ENCODE results near the gene MID1.

Gene MID1

DNA sequence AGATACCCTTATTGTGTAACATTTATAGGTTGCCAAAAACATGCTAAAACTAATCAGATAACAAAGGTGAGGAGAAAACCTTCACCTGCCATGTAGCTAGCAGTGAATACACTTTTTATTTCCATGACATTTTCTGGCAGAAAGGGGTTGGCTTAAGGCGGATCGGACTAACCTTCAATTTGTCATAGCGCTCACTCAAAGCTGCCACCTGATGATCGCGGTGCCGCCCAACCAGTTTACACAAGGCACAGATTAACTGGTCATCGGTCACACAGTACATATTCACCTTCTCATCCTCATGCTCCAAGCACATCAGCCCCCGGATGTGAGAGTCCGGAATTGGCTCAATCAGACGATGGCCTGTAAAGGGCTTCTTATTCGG is 53.7 kb downstream of the MID1 start (continued):
- TF ChIP-seq ZNF660 (tag by site-specific recombination; IDR thresholded peaks at IDR 0.05) (no peak), ZNF37A (tag by site-specific recombination; IDR thresholded peaks at IDR 0.05) (no peak), ZNF23 (tag by site-specific recombination; IDR thresholded peaks at IDR 0.05; ENCODE audit: borderline replicate concordance) (no peak), SP7 (tag by site-specific recombination; IDR thresholded peaks at IDR 0.05) (no peak)

DNA sequence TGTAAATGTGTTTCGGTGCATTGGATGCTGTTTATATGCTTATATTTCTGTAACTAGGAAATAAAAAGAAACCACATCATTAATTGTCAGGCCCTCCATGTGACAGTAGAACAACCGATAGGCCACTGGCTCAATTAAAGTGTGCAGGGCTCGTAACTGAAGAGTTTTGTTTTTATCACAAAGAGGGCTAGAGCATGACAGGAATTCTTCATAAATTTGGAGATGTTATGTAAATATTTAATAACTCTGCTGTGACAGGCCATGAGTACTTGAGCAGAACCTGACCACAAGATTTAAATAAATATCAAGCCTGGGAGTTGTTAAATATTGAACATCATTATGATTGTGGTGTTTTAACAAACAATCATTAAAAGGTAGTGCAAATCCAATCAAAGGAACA is 55.9 kb downstream of the MID1 start:
- no peak overlapping the region for H3K27ac ChIP-seq (ENCODE audit: extremely low read depth, low read depth, low read length)
- no peaks in the 10 kb centered on the region for H3K4me1 ChIP-seq (ENCODE audit: control insufficient read depth, insufficient read depth, low read length)
- TF ChIP-seq ZNF530 (tag by site-specific recombination; IDR thresholded peaks at IDR 0.05; ENCODE audit: low read depth) (no peak), ZNF302 (tag by site-specific recombination; IDR thresholded peaks at IDR 0.05; ENCODE audit: low read depth) (no peak), SCRT2 (tag by site-specific recombination; IDR thresholded peaks at IDR 0.05) (no peak), ZBTB17 (tag by site-specific recombination; IDR thresholded peaks at IDR 0.05) (no peak), ZNF626 (tag by site-specific recombination; IDR thresholded peaks at IDR 0.05) (no peak), ZNF23 (tag by site-specific recombination; IDR thresholded peaks at IDR 0.05; ENCODE audit: borderline replicate concordance) (no peak), ZNF239 (tag by site-specific recombination; IDR thresholded peaks at IDR 0.05) (no peak), ZNF214 (tag by site-specific recombination; IDR thresholded peaks at IDR 0.05; ENCODE audit: borderline replicate concordance) (no peak), ZFP3 (tag by site-specific recombination; IDR thresholded peaks at IDR 0.05; ENCODE audit: low read depth) (no peak), ZIC2 (tag by site-specific recombination; IDR thresholded peaks at IDR 0.05) (no peak), ZNF157 (tag by site-specific recombination; IDR thresholded peaks at IDR 0.05) (no peak), ZFP41 (tag by site-specific recombination; IDR thresholded peaks at IDR 0.05; ENCODE audit: borderline replicate concordance) (no peak), ZNF596 (tag by site-specific recombination; IDR thresholded peaks at IDR 0.05) (no peak)
- TF ChIP-seq, protein P1, sequence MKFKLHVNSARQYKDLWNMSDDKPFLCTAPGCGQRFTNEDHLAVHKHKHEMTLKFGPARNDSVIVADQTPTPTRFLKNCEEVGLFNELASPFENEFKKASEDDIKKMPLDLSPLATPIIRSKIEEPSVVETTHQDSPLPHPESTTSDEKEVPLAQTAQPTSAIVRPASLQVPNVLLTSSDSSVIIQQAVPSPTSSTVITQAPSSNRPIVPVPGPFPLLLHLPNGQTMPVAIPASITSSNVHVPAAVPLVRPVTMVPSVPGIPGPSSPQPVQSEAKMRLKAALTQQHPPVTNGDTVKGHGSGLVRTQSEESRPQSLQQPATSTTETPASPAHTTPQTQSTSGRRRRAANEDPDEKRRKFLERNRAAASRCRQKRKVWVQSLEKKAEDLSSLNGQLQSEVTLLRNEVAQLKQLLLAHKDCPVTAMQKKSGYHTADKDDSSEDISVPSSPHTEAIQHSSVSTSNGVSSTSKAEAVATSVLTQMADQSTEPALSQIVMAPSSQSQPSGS (tag by site-specific recombination; IDR thresholded peaks at IDR 0.05; ENCODE audit: low read depth): no peak
- TF ChIP-seq, protein P2, sequence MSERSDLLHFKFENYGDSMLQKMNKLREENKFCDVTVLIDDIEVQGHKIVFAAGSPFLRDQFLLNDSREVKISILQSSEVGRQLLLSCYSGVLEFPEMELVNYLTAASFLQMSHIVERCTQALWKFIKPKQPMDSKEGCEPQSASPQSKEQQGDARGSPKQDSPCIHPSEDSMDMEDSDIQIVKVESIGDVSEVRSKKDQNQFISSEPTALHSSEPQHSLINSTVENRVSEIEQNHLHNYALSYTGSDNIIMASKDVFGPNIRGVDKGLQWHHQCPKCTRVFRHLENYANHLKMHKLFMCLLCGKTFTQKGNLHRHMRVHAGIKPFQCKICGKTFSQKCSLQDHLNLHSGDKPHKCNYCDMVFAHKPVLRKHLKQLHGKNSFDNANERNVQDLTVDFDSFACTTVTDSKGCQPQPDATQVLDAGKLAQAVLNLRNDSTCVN (tag by site-specific recombination; optimal IDR thresholded peaks at IDR 0.05): no peak
- CTCF ChIA-PET: no interaction called here
- H3K36me3 ChIP-seq (ENCODE audit: control insufficient read depth in 2 of 2, insufficient read depth in 1 of 2, low read length in 2 of 2): peaks cover 0 to 47% of the 10 kb centered on the region in 2 experiments; a peak in 2 of 3 replicates
- H3K9me3 ChIP-seq (ENCODE audit: control insufficient read depth, insufficient read depth, low read depth, low read length): no peaks in the 10 kb centered on the region
- POLR2A ChIA-PET: no interaction called here
- H3K4me3 ChIP-seq (ENCODE audit: low read depth, low read length): no peak overlapping the region

DNA sequence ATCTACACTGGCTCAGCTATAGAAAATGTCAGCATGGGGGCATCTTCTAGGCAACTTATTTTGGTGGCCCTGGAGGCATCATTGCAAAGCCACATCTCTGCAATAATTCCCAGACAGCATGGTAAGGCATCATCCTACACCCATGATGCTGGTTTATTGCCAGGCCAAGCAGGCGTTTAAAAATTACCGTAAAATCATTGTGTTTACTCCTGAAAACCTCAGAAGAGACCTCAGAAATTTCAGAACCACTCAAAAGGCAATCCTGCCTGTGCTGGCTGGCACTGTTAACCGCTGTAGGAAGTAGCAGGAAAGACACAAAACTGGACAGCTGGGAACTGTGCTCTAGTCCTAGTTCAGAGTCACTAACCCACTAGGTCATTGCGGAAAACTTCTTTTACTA is 63.2 kb downstream of the MID1 start:
- Histone ChIP-seq H3K27ac (ENCODE audit: extremely low read depth, low read depth, low read length) (no peak overlapping the region), H3K4me3 (ENCODE audit: low read depth, low read length) (no peak overlapping the region), H3K4me1 (ENCODE audit: control insufficient read depth, insufficient read depth, low read length) (no peaks in the 10 kb centered on the region), H3K9me3 (ENCODE audit: control insufficient read depth, insufficient read depth, low read depth, low read length) (no peaks in the 10 kb centered on the region), H3K36me3 (ENCODE audit: control insufficient read depth in 2 of 2, insufficient read depth in 1 of 2, low read length in 2 of 2) (peaks cover 0 to 19% of the 10 kb centered on the region in 2 experiments; a peak in 1 of 3 replicates)
- CTCF ChIA-PET: no interaction called here
- POLR2A ChIA-PET: no interaction called here
- TF ChIP-seq BCL11A (tag by site-specific recombination; IDR thresholded peaks at IDR 0.05; ENCODE audit: low read depth) (no peak), ZNF843 (tag by site-specific recombination; IDR thresholded peaks at IDR 0.05) (no peak), ZNF114 (tag by site-specific recombination; IDR thresholded peaks at IDR 0.05) (no peak), ZNF561 (tag by site-specific recombination; IDR thresholded peaks at IDR 0.05; ENCODE audit: borderline replicate concordance) (no peak)
- TF ChIP-seq, protein P3, sequence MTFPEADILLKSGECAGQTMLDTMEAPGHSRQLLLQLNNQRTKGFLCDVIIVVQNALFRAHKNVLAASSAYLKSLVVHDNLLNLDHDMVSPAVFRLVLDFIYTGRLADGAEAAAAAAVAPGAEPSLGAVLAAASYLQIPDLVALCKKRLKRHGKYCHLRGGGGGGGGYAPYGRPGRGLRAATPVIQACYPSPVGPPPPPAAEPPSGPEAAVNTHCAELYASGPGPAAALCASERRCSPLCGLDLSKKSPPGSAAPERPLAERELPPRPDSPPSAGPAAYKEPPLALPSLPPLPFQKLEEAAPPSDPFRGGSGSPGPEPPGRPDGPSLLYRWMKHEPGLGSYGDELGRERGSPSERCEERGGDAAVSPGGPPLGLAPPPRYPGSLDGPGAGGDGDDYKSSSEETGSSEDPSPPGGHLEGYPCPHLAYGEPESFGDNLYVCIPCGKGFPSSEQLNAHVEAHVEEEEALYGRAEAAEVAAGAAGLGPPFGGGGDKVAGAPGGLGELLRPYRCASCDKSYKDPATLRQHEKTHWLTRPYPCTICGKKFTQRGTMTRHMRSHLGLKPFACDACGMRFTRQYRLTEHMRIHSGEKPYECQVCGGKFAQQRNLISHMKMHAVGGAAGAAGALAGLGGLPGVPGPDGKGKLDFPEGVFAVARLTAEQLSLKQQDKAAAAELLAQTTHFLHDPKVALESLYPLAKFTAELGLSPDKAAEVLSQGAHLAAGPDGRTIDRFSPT (tag by site-specific recombination; IDR thresholded peaks at IDR 0.05): no peak
- TF ChIP-seq, protein P4, sequence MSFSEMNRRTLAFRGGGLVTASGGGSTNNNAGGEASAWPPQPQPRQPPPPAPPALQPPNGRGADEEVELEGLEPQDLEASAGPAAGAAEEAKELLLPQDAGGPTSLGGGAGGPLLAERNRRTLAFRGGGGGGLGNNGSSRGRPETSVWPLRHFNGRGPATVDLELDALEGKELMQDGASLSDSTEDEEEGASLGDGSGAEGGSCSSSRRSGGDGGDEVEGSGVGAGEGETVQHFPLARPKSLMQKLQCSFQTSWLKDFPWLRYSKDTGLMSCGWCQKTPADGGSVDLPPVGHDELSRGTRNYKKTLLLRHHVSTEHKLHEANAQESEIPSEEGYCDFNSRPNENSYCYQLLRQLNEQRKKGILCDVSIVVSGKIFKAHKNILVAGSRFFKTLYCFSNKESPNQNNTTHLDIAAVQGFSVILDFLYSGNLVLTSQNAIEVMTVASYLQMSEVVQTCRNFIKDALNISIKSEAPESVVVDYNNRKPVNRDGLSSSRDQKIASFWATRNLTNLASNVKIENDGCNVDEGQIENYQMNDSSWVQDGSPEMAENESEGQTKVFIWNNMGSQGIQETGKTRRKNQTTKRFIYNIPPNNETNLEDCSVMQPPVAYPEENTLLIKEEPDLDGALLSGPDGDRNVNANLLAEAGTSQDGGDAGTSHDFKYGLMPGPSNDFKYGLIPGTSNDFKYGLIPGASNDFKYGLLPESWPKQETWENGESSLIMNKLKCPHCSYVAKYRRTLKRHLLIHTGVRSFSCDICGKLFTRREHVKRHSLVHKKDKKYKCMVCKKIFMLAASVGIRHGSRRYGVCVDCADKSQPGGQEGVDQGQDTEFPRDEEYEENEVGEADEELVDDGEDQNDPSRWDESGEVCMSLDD (tag by site-specific recombination; IDR thresholded peaks at IDR 0.05): no peak
